Activated CD4-positive, alpha-beta T cell treated with anti-CD3 and anti-CD28 coated beads, Interleukin-2, amount 50 U/mL, for 1 hour (primary cell): ENCODE data around the gene CENPS.
"Not testable (repeated sequence)": the region's sequence is repeated elsewhere in the genome, so short reads cannot be mapped to it uniquely, and the experiment has no call there.

Experiments
- DNase-seq: peaks from one replicate; pipeline ENCODE4 v3.0.0-alpha.2; 2020

CENPS gene

DNA sequence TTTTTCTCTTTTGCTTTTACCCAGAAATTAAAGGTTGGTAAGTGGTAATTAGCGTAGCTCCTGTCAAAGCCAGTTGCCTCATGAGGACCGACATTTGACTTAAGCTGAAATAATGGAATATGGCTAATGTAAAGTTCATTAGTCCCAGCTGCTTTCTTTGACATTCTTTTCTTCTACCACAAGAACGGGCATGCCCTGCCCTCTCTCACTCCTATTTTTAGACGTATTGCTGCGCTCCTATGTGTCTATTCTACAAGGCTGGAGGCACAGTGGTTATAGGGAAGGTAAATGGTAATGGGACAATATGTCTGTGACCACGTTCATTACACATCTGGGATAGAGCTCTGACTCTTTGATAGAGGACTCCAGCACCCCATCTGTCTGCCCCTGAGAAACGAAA, 26.4 kb downstream of the CENPS start:
- no peak for DNase-seq

DNA sequence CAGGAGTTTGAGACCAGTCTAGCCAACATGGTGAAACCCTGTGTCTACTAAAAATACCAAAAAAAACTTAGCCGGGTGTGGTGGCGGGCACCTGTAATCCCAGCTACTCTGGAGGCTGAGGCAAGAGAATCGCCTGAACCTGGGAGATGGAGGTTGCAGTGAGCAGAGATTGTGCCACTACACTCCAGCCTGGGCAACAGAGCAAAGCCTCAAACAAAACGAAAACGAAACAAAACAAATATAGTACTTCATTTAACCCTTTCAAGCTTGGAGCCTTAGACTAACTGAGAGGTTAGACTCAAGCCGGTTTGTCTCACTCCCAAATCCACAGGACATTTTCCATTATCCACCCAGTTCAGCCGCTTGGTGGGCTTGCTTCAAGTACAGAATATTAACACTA, 27.2 kb downstream of the CENPS start:
- not testable (repeated sequence) for DNase-seq

DNA sequence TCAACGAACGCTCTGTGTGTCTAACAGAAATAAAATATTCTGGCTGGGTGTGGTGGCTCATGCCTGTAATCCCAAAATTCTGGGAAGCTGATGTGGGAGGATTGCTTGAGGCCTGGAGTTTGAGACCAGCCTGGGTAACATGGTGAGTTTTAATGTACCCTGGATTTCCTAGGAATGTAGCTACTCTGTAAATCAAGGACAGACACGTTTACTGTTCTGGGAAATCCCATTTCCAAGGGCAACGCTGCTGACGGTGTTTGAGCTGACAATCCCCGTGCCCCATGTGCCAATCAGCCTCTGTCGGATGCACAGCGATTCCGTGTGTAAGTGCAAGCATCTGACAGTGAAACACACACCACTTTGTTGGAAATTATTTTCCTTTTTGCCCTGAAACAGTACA, 27.6 kb downstream of the CENPS start:
- DNase-seq = no peak

DNA sequence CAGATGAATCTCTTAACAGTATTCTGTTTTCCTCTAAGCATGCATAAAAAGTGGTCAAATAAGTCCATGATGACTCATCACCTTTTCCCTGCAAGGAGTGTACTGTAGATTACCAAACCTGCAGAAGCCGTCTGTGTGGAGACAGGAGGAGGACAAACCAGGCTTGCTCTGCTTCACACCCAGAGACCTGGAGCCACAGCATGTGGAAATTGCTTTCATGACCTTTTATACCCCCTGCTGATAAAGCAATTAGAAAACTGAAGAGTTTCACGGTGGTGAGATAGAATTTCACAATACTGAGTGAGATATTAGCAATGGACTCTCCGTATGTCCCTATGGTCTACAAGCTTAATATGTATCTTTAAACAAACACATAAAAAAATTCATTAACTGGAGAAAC, 29.0 kb downstream of the CENPS start:
- no peak for DNase-seq

DNA sequence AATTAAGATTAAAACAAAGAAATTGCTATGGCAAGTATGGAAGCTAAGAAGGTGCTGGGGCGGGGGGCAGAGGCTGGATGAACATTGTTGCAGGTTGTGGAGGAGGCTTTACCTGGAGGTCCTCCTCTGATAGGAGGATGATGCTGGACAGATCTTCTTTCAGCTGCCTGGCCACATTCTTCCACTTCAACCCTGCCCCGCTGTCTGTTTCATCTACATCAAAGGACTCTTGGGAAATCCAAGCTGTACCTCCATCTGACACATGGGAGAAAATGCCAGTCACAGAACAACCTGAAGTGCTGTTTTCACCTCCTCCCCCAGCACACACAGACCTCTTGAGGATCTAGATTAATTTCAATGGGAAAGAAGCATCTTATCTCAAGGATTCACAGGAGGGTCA, 36.8 kb downstream of the CENPS start:
- no peak for DNase-seq

DNA sequence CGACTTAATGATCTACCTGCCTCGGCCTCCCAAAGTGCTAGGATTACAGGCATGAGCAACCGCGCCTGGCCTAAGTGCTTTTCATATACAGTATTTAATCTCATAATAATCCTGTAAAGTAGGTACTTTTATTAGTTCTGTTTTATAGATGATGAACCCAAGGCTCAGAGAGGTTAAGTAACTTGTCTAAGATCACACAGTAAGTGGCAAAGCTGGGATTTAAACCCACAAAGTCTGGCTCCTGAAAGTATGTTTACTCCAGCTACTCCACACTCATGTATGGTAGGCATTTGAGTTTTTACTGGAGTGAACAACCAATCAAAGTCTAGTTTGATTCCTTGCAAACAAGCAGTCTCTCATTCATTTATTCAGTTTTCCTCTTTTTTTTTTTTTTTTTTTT, 39.8 kb downstream of the CENPS start:
- no peak for DNase-seq

DNA sequence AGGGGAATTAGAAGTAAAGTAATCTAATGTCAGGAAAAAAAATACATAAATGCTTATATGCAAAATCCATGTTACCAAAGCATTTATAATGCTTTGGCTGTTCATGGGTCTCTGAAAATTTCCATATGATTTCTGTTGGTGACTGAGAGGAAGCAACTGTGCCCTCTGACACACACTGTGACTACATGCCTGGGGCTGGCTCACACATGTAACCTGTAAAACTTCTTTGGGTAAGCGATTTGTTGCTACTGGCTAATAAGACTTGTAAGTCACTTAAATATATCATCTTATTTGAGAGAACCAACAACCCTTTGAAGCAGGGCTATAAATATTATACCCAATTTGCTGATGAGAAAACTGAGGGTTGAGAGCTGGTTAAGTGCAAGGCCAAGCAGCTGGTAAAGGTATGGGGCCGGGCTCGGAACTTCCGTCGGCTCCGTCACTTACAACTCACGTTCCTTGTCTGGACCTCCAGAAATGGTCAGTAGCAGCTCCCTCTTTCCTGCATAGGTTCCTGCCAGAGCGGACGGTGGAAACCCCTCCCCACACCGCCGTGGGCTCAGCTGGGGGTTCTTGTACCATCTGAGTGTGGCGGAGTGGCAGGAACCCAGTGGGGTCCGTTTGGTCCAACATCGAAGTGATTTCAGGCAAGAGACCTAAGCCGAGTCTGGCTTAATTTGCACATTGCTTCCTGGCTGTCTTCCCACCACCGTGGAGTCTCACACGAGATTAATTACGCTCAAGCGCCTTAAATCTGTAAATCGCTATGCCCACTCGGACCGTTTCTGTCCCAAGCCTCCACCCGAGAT, 41.4 kb downstream of the CENPS start:
- DNase-seq = no peak

DNA sequence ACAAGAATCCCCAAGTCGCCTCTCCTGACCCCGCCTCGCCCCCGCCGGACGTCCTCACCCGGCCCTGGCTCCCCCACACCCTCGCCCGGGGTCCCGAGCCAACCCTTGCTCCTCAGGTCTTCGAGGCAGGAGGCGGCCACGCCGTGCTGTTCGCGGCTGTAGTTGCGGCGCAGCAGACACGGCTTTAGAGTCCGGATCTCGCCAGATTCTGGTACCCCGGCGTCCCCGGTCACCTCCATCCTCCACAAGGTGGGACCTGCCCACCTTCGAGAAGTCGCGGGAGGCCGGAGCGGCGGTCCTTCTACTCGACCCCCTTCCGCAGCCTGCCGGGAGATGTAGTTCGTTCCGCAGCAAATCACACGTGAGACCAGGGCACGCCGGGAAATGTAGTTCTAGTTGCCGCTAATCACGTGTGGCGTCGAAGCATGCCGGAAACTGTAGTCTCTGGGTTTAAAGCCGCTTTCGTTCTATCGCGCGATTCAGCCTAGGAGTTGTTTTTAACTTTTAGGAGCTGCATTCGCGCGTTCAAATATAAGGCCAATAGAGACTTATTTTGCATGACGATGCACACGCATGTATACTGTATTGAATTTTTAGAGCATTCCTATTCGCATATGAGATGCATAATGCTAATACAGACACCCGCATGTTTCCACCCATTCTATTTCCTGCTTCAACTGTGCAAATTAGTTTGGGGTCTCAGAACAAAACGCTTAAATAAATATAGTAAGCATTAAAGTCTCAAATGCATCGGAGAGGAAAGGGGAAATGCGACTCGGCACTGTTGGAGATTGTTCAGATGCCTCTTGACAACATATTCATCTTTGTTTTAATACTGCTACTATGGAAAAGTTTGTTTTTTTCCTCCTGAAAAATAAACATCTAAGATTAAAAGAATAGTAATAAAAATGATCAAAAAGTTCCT, 42.2 kb downstream of the CENPS start, which contains the start of gene DFFA:
Gene DFFA, minus strand, starts transcription at position 310 of the 925 bp plus-strand sequence. Its CDS starts 71 bp downstream, at position 239.
- peak; percentile 89 for DNase-seq

DNA sequence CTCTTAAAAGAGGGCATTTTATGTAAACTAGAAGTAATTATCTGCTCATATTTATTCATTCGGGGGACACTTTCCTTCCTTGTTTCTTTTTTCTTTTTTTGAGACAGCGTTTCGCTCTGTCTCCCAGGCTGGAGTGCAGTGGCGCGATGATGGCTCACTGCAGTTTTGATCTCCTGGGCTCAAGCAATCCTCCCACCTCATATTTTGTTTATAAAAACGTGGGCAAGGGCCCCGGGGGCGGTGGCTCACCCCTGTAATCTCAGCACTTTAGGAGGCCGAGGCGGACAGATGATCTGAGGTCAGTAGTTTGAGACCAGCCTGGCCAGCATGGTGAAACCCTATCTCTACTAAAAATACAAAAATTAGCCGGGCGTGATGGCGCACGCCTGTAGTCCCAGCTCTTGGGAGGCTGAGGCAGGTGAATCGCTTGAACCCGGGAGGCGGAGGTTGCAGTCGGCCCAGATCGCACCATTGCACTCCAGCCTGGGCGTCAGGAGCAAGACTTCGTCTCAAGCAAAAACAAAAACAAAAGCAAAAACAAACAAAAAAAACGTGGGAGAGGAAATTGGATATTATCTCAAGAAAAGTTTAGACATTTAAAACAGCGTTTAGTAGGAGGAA, 43.0 kb downstream of the CENPS start:
- DNase-seq = no peak

DNA sequence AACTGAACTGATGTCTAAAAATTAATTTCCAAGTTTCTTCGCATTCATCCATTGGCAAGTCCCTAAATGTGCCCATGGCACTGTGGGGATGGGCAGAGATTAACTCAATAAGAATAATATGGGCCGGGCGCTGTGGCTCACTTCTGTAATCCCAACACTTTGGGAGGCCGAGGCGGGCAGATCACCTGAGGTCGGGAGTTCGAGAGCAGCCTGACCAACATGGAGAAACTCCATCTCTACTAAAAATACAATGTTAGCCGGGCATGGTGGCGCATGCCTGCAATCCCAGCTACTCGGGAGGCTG, 44.0 kb downstream of the CENPS start:
- not testable (repeated sequence) for DNase-seq

DNA sequence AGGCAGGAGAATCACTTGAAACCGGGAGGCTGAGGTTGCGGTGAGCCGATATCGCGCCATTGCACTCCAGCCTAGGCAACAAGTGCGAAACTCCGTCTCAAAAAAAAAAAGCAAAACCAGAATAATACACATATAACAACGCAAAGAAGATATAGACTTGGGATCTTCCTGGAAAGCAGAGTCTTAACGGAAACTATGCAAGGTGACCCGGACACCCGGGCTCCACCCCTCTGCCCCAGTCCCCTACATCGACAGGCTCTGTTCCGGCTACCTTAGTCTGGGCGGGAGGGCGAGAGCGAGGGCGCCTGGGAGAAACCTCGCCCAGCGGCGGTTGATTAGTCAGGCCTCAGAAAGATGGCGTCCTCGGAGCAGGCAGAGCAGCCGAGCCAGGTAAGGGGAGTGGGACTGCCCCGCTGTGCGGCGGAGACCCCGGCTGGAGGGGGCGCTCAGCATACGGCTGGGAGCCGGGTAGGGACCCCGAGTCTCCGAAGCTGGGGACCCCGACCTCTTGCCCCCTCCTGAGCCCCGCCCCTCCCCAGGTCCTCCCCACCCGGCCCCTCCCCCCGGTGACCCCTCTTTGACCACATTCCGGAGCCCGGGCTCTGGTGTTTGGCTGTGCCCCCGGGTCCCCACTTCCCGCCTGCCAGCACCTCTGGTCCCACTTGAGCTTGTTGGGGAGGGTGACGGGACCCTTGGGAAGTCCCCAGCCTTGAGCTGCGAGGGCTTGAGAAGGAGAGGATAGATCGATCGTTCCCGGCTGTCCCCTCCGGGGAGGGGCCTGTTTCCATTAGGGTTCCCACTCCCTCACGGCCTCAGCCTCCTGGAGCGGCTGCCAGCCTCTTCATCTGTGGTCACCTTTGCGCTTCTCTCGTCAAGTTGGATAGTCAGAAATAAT, 44.6 kb downstream of the CENPS start, which contains the start of gene PEX14:
Gene PEX14, plus strand, starts transcription at position 338 of the 895 bp plus-strand sequence. Its CDS starts 17 bp downstream, at position 355.
- DNase-seq = peak; percentile 81

DNA sequence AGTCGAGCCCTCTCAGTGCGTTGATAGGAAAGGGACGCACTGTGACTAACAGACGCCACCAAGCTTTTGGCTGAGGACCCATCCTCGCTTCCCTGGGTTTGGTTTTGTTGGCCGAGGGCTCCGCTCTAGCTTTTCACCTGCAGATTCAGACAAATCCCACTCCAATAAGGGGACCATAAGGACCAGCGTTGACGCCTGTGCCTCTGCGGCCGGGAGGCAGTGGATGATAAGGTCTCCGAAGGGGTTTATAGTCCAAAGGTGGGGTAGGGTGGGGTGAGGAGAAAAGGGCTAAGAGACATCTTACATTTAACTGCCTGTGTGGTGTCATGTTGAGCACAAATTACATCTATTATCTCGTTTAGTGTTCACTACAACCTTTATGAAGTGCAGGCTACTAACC, 45.3 kb downstream of the CENPS start:
- DNase-seq = no peak

DNA sequence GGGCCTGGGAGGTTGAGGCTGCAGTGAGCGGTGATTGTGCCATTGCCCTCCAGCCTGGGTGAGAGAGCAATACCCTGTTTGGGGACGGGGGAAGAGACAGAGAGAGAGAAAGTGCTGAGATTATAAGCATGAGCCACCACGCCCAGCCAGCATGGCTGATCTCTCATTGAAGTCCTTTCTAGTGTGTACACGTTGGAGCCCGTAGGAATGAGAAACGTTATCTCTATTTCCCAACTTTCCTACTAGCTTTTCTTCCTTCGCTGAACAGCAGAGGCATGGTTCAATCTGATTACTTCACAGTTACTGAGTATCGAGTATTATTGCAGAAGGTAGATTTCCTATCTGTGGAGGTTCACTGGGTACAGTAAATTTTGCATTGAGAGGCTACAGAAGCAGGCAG, 49.1 kb downstream of the CENPS start:
- no peak for DNase-seq

DNA sequence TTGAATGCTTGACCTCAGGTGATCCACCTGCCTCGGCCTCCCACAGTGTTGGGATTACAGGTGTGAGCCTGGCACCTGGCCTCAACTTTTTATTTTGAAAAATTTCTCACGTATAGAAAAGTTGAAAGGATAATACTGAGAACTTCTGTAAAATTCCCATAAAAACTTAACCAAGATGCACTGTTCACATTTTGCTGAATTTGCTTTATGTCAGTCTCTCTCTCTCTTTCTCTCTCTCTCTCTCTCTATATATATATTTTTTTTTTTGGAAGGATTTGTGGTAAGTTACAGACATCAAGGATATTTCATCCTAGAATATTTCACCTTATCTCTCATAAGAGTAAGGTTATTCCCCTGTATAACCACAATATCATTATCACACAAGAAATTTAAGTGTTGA, 50.4 kb downstream of the CENPS start:
- DNase-seq = no peak

DNA sequence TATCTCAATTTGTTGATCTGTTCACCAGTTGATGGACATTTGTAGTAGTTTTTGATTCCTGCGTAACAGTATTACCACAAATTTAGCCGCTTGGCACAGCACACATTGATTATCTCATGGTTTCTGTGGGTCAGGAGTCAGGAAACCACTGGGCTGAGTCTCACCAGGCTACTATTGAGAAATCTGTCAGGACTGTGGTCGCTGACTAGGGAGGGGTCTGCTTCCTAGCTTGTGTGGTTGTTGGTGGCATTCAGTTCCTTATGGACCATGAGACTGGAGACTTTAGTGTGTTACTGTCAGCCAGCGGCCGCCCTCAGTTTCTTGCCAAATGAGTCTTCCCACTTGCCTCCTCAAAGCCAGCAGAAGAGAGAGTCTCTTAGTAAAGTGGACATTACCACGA, 54.3 kb downstream of the CENPS start:
- DNase-seq = no peak

DNA sequence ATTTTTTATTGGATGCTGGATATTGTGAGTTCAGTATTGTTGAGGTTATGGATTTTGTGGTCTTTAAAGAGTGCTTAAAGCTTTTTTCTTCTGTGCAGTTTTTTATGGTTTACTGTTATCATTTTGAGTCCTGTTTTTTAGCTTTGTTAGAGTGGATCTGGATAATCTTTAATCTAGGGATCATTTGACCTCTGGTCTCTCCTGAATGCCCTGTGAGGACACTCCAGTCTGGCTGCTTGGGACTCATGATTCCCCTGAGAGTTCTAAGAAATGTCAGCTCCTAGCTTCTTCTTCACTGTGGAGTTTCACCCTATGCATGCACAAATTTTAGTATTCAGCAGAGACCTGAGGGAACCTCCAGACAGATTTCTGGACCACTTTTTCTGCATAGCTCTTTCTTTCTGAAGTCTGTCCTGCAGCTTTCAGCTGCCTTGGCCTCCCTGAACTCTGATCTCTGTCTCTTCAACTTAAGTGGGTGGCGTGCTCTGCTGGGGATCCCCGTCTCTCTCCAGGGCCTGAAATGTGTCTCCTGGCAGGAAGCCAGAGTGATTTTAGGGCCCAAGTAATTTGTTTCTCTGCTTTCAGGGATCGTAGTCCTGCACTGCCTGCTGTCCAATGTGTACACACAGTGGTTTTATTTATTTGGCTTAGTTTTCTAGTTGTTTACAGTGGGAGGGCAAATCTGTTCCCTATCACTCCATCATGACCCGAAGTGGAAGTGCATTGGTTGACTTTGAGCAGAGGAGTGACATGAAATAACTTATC, 59.2 kb downstream of the CENPS start:
- DNase-seq = no peak

DNA sequence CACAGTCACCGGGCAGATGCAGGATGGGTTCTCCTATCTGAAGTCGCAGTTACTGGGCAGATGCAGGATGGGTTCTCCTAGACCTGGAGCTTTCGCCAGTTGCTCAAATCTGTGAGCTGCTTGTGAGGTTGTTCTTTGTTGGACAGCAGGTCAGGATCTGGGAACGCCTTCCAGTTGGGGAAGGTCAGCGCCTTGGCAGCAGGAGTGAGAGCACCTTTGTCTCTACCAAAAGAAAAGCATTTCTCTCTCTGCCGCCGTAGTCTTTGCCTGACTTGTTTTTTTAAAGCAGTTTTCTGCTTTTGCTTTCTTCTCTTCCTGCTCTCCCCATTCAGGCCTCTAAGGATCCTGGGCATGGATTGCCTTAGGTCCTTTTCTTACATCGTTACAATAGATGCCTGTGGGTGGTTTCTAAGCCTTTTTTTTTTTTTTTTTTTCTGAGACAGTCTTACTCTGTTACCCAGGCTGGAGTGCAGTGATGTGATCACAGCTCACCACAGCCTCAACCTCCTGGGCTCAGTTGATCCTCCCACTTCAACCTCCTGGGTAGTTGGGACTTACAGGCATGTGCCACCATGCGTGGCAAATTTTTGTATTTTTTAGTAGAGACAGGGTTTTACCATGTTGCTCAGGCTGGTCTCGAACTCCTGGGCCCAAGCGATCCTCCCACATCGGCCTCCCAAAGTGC, 60.2 kb downstream of the CENPS start:
- DNase-seq = no peak
